Thymus (tissue), 11 donors: ENCODE measurements around the gene UVSSA. TPM values are rescaled to one million over a fixed set of nuclear protein-coding genes. Genes with fewer than 3 reads are reported as not detected.
"Not testable (repeated sequence)": the region's sequence is repeated elsewhere in the genome, so short reads cannot be mapped to it uniquely, and the experiment has no call there.

Experiments
- DNase-seq, 9 donors: peaks; one replicate each; pipeline ENCODE4 v3.0.0-alpha.2; 2013; ENCODE audit warnings: low spot score in 9 of 9, low read depth in 6 of 9, missing footprints in 1 of 9
- H3K27ac ChIP-seq, 2 donors: one replicate each; pipeline ENCODE4 v1.5.1; 2013; ENCODE audit warnings: control low read depth in 1 of 2, low read depth in 1 of 2, low read length in 1 of 2, mild to moderate bottlenecking in 1 of 2, moderate library complexity in 1 of 2
- H3K27me3 ChIP-seq, 2 donors: one replicate each; pipeline ENCODE4 v1.5.1; 2013; ENCODE audit warnings: low read length in 1 of 2; ENCODE audit not compliant: control insufficient read depth in 2 of 2, insufficient read depth in 1 of 2
- H3K36me3 ChIP-seq, 2 donors: one replicate each; pipeline ENCODE4 v1.5.1; 2013; ENCODE audit warnings: low read length in 1 of 2, mild to moderate bottlenecking in 1 of 2, moderate library complexity in 1 of 2; ENCODE audit not compliant: control insufficient read depth in 2 of 2, insufficient read depth in 2 of 2
- H3K4me1 ChIP-seq, 2 donors: one replicate each; pipeline ENCODE4 v1.5.1; 2013; ENCODE audit warnings: low read length in 2 of 2; ENCODE audit not compliant: control insufficient read depth in 2 of 2, insufficient read depth in 2 of 2
- H3K4me3 ChIP-seq, 2 donors: one replicate each; pipeline ENCODE4 v1.5.1; 2013; ENCODE audit warnings: low read length in 2 of 2, control low read depth in 1 of 2, mild to moderate bottlenecking in 1 of 2
- H3K9me3 ChIP-seq, 2 donors: one replicate each; pipeline ENCODE4 v1.5.1; 2013; ENCODE audit warnings: low read length in 1 of 2, mild to moderate bottlenecking in 1 of 2; ENCODE audit not compliant: control insufficient read depth in 2 of 2, insufficient read depth in 1 of 2
- WGBS: extraction: QIAGEN DNeasy Blood & Tissue Kit; methylation state at CpG from one replicate; pipeline ENCODE4 v1.1.7; 2013; 5-methylcytosine and 5-hydroxymethylcytosine counted together
- polyA plus RNA-seq: library from polyadenylated mRNA; stranded (reverse); fragments of 200-250 nt; gene quantifications from one replicate; pipeline ENCODE4 v1.2.3, GENCODE V29; 2013
- total RNA-seq: library from RNA; stranded (reverse); fragments of 120-200 nt; gene quantifications from one replicate; pipeline ENCODE4 v1.2.4, GENCODE V29; 2013
- donor health status: healthy.

UVSSA gene
- total and polyA plus RNA-seq, 2 donors: 3.9 to 15.4 TPM

DNA sequence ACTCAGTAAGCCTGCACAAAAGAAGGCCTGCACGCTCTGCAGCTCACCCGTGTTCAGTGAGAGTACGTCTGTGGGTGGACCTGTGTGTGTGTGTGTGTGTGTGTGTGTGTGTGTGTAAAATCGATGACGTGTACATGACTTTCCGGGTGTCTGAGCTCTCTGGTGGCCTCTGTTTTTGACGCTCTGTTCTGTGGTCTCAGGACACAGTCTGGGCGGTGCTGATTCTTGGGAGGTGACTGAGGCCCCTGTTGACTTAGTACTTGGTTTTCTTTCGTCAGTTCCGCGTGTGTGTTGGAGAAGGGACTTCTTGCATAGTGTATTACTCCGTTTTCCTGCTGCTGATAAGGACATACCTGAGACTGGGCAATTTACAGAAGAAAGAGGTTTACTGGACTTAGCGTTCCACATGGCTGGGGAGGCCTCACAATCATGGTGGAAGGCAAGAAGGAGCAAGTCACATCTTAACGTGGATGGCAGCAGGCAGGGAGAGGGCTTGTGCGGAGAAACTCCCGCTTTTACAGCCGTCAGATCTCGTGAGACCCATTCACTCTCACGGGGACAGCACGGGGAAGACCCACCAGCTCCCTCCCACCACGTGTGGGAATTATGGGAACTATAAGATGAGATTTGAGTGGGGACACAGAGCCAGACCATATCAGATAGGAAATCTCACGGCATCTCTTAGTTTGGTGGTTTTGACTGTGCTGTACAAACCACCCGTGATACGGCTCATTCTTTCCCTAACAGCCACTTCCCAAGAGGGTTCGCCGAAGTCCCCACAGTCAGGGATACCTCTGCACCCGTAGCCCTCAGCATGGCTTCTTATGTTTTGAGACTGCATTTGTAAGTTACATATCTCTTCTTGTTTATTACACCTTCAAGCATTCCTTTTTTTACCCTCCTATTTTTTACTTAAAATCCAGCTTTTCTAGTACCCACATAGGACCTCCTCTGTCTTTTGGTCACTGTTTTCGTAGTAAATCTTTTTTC, 24.5 kb downstream of the UVSSA start:
- H3K27ac ChIP-seq: no peak overlapping the region

DNA sequence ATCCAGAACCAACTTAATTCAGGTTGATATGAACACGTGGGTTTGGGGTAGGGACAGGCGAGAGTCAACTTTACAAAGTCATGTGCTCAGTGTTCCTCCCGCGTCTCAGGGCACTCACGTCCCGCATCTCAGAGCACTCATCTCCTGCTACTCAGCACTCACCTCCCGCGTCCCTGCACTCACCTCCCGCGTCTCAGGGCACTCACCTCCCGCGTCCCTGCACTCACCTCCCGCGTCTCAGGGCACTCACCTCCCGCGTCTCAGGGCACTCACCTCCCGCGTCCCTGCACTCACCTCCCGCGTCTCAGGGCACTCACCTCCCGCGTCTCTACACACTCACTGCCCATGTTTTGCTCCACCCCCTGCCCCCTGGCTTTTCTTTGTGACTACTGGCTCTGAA, 25.6 kb downstream of the UVSSA start:
- H3K9me3 ChIP-seq, H3K27ac ChIP-seq, H3K4me3 ChIP-seq, DNase-seq, H3K4me1 ChIP-seq, H3K27me3 ChIP-seq: not testable (repeated sequence)
- H3K36me3 ChIP-seq: peaks cover 3 to 51% of the 10 kb centered on the region in 2 donors
- 83% methylated on average over 13 of the region's 22 CpGs for WGBS

More for the DNA sequence above, 24.5 kb downstream of the UVSSA start:
- no peak overlapping the region for H3K4me3 ChIP-seq
- no peak for DNase-seq
- no peaks in the 10 kb centered on the region for H3K27me3 ChIP-seq
- H3K36me3 ChIP-seq: peaks cover 3 to 53% of the 10 kb centered on the region in 2 donors
- no peaks in the 10 kb centered on the region for H3K4me1 ChIP-seq
- H3K9me3 ChIP-seq: no peaks in the 10 kb centered on the region
- 98% methylated on average over 28 of the region's 28 CpGs for WGBS

DNA sequence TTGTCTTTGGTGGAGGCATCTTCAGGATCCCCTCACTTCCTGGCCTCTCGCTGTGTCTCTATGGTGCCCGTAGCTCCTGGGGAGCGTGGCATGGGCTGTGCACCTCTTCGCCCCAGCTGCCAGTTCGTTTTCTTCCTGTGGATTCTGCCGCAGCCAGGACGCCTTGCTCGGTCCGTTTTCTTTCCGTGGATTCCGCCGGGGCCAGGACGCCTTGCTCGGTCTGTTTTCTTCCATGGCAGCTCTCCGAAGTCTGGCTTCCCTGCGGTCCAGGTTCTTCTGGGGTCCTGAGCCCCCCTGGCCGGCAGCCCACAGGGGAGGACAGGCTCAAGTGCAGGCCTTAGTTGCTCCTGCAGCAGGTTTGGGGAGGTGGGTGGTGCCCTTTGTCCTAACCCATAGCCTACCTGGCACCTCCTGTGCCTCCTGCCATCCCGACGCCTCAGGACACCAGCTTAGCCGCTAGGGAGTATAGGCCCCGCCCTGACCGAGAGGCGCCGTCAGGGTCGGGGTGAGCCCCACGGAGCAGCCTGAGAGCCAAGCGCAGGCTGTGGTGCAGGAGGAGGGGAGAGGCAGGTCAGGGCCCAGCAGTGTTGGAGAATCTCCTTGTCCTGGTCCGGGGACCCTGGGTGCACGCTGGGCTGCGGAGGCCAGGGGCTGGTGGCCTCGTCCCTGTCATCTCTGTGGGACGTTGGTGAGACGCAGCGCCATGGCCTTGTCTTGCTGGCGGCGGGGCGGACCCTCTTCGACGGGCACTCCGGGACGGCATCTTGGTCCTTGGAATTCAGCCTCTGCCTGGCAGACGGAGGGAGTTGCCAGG, 27.1 kb downstream of the UVSSA start:
- Histone ChIP-seq H3K27me3 (no peaks in the 10 kb centered on the region), H3K4me3 (no peak overlapping the region), H3K9me3 (no peaks in the 10 kb centered on the region), H3K36me3 (peaks cover 3 to 38% of the 10 kb centered on the region in 2 donors), H3K27ac (no peak overlapping the region), H3K4me1 (no peaks in the 10 kb centered on the region)
- DNase-seq: no peak
- WGBS: 98% methylated on average over 42 of the region's 42 CpGs

DNA sequence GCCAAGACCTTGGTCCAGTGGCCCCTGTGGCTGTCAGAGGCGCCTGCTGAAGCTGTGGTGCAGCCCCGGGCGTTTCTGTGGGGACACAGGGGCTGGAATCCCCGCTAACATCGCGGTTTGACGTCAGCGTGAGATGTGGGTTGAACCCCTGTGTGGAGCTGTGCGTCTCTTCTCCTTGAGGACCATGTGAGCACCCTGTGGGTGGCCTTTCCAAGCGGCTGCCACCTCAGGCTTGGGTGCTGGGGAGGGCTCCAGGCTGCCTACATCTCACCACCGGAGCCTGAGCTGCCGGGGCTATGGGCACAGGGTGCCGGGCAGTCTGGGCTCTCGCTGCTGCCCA, 27.7 kb downstream of the UVSSA start:
- Histone ChIP-seq H3K4me1 (no peaks in the 10 kb centered on the region), H3K9me3 (no peaks in the 10 kb centered on the region), H3K36me3 (peaks cover 3 to 41% of the 10 kb centered on the region in 2 donors), H3K4me3 (no peak overlapping the region), H3K27ac (no peak overlapping the region), H3K27me3 (no peaks in the 10 kb centered on the region)
- WGBS: 98% methylated on average over 14 of the region's 14 CpGs
- DNase-seq: no peak

DNA sequence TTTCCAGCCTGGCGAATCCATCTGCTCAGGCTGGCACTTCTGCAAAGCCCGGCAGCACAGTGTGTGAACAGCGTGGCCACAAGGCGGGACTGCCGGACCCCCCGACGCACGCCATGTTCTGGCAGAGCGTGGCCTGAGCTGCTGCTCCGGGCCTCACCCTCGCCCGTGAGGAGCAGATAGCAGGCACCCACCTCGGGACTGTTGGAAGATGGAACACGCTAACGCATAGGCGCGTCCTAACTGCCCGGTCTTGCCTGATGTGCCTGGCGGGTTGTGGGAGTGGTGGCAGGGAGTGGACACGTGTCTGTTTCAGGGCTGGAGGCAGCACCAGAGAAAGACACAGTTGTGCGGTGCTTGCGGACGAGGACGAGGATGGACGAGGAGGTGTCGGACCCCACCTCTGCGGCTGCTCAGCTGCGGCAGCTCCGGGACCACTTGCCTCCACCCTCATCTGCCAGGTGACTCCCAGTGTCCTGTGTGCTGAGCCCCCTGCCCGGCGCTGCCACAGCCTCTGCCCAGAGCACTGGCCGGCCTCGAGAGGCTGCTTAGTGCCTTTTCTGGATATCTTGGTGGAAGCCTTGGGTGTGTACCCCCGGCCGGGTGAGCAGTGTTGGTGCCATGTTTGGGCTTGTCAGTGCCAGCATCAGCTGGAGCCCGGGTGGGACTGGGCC, 28.2 kb downstream of the UVSSA start:
- Histone ChIP-seq H3K36me3 (peaks cover 3 to 40% of the 10 kb centered on the region in 2 donors), H3K27me3 (no peaks in the 10 kb centered on the region), H3K4me3 (no peak overlapping the region), H3K27ac (no peak overlapping the region), H3K4me1 (no peaks in the 10 kb centered on the region), H3K9me3 (no peaks in the 10 kb centered on the region)
- 98% methylated on average over 36 of the region's 36 CpGs for WGBS
- no peak for DNase-seq

DNA sequence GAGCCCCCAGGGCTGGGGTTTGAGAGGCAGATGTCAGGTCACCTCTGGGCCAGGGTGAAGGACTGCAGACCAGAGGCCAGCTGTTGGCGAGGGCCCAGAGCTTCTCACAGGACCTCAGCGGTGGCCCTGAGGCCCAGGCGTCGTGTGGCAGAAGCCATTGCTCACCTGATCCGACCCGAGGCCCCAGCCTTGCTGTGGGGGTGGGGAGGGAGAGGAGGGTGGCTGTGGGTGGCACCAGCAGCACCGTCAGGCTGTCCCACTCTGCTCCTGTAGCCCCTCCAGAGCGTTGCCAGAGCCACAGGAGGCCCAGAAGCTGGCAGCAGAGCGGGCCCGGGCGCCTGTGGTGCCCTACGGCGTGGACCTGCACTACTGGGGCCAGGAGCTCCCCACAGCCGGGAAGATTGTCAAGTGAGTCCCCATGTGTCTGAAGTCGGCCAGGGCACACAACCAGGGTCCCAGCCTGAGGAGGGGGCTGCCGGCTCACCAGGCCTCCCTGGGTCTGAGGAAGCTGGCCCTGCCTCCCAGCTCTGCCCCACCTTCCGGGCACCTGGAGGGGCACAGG, 28.8 kb downstream of the UVSSA start:
- DNase-seq: no peak
- Histone ChIP-seq H3K4me1 (no peaks in the 10 kb centered on the region), H3K9me3 (no peaks in the 10 kb centered on the region), H3K36me3 (peaks cover 3 to 35% of the 10 kb centered on the region in 2 donors), H3K27ac (no peak overlapping the region), H3K27me3 (no peaks in the 10 kb centered on the region), H3K4me3 (no peak overlapping the region)
- 92% methylated on average over 17 of the region's 17 CpGs for WGBS

DNA sequence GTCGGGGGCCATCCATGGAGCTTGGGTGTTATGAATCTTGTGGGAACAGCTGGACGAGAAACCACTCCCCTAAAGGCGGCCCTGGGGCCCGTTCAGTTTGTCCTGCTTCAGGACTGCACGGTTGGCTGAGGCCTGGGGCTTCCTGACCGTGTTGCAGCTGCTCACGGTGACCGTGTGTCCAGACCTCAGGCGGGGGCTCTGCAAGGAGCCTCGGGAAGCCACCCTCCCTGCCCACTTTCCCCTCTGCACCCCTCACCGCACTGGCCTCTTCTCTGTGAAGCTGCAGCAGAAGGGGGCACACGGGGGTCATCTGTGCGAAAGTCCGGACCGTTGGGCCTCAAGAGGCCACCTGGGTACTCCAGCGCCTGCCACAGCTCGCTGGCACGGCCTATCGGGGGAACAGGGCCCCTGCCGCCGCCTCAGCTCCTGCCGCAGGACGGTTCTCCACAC, 29.4 kb downstream of the UVSSA start:
- Histone ChIP-seq H3K36me3 (peaks cover 3 to 35% of the 10 kb centered on the region in 2 donors), H3K27ac (no peak overlapping the region), H3K4me3 (no peak overlapping the region), H3K4me1 (no peaks in the 10 kb centered on the region), H3K27me3 (no peaks in the 10 kb centered on the region), H3K9me3 (no peaks in the 10 kb centered on the region)
- 97% methylated on average over 23 of the region's 23 CpGs for WGBS
- no peak for DNase-seq

DNA sequence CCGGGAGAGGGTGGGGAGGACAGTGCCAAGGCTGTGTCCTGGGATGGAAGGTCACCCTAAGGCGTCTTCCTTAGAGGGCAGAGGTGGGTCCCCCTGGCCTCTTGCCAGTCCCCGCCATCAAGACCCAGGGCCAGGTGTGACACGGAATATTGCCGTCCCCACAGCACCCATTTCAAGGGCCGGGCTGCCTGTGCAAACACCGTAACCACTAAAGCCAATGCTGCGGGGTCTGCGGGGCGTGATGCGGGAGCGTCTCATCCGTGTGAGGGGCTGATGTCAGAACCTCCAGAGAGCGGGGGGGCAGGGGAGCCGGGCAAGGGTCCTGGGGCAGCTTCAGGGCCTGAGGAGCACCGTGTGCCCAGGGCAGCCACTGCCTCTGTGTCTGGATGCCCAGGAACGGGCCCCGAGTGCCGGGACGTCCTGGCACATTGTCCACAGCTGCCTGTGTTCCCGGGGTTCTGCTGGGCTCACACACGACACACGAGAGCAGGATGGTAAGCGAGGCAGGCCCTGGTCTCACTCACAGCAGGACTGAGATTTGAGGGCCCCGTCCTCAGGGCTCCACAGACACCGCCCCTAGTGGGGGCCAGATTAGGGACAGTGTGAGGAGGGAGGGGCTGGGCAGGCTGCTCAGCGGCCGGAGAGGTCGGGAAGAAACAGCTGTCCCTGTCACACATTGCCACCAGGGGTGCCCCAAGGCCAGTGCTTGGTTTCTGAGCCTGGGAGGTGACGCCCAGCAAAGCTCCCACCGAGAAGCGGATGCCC, 30.0 kb downstream of the UVSSA start:
- peaks cover 0 to 31% of the 10 kb centered on the region in 2 donors for H3K36me3 ChIP-seq
- no peaks in the 10 kb centered on the region for H3K27me3 ChIP-seq
- H3K4me3 ChIP-seq: no peak overlapping the region
- no peaks in the 10 kb centered on the region for H3K9me3 ChIP-seq
- DNase-seq: no peak
- WGBS: 96% methylated on average over 32 of the region's 32 CpGs
- H3K4me1 ChIP-seq: no peaks in the 10 kb centered on the region
- H3K27ac ChIP-seq: no peak overlapping the region
